WI38 (cell line): ENCODE measurements around the gene DCLK2.

Experiments
- H3K4me3 ChIP-seq: 2 replicates; pipeline ENCODE4 v1.5.1; 2011; ENCODE audit warnings: low read depth, mild to moderate bottlenecking, control low read depth, low read length
- TF ChIP-seq, protein P1 (sequence below): IDR thresholded peaks from 2 replicates; pipeline ENCODE4 v1.5.1; 2012; ENCODE audit warnings: low read depth, mild to moderate bottlenecking, control low read depth, low read length

DCLK2 gene

DNA sequence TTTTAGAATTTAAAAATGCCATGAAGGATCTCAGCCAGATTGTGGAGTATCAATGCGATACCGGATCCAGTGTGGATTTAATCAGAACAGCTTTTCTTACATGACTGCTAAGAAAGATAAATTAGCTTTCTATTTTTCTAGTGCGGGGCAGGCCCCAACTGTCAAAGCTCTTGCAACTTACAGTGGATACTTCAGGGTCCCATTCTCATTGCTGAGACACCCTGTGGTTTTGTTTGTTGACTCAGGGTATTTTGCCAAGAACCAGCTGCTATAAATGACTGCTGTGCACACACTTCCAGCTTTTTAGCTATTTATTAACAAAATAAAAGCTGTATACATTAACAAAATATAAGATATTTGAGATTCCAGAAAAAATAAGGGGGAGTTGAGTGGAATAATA lies 166.4 kb downstream of the DCLK2 start:
- no peak overlapping the region for H3K4me3 ChIP-seq
- TF ChIP-seq, protein P1, sequence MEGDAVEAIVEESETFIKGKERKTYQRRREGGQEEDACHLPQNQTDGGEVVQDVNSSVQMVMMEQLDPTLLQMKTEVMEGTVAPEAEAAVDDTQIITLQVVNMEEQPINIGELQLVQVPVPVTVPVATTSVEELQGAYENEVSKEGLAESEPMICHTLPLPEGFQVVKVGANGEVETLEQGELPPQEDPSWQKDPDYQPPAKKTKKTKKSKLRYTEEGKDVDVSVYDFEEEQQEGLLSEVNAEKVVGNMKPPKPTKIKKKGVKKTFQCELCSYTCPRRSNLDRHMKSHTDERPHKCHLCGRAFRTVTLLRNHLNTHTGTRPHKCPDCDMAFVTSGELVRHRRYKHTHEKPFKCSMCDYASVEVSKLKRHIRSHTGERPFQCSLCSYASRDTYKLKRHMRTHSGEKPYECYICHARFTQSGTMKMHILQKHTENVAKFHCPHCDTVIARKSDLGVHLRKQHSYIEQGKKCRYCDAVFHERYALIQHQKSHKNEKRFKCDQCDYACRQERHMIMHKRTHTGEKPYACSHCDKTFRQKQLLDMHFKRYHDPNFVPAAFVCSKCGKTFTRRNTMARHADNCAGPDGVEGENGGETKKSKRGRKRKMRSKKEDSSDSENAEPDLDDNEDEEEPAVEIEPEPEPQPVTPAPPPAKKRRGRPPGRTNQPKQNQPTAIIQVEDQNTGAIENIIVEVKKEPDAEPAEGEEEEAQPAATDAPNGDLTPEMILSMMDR: no peak

DNA sequence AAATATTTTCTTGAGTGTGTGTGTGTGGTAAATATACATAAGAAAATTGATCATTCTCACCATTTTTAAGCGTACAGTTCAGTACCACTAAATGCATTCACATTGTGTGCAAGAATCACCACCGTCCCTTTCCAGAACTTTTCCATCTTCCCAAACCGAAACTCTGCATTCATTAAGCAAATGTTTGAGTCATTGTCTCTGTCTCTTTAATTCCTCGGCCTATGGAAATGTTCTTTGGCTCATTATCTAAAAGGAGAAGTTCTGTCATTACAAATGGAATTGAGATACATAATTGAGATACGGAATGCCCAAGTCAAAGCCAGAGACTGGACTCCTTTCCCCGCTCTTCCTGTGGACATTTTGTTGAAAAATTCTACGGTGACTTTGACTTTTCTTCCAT lies 168.9 kb downstream of the DCLK2 start:
- TF ChIP-seq, protein P1: no peak
- no peak overlapping the region for H3K4me3 ChIP-seq

DNA sequence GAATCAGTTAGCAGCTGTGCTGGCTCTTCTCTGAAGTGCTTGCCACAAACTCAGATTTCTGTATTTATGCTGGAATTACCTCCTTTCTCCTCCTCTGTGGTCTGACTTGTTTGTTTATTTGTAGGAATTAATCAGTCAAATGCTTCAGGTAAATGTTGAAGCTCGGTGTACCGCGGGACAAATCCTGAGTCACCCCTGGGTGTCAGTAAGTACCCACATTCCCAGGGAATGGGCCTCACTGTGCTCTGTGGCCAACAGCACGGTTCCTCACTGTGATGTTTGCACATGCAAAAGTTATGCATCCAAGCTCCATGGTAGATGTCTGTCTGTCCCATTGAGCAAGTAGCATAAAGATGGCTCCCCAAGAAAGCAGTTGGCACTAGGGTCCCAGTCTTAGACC lies 169.9 kb downstream of the DCLK2 start:
- no peak overlapping the region for H3K4me3 ChIP-seq
- TF ChIP-seq, protein P1: no peak

DNA sequence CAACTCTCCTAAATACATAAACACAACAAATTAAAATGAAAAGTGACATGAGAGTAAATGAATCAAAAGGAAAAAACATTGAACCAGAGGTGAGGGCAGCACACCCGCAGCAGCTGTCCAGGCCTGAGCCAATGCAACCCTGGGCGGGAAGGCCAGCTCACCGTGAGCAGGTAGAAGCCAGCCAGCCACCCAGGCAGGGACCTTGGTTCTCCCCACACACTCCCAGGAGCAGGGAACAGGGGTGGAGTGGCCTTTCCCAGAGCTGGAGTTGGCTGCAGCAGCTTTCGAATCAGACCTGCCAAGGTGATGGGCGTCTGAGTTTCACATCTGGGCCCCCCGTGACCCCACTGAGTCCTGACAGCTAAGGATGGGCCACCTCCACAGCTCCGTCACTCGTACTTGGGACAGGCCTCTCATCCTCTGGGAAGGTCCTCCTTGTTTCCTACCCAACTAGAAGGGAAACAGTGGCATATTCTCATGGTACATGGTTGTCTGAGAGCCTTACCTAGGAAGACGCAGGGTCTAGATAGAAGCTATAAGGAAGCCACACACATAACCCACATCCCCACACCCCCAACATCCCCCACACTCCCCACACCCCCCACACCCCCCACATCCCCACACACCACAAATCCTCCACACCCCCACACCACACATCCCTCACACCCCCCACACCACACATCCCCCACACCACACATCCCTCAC lies 172.2 kb downstream of the DCLK2 start:
- no peak overlapping the region for H3K4me3 ChIP-seq
- TF ChIP-seq, protein P1: no peak

DNA sequence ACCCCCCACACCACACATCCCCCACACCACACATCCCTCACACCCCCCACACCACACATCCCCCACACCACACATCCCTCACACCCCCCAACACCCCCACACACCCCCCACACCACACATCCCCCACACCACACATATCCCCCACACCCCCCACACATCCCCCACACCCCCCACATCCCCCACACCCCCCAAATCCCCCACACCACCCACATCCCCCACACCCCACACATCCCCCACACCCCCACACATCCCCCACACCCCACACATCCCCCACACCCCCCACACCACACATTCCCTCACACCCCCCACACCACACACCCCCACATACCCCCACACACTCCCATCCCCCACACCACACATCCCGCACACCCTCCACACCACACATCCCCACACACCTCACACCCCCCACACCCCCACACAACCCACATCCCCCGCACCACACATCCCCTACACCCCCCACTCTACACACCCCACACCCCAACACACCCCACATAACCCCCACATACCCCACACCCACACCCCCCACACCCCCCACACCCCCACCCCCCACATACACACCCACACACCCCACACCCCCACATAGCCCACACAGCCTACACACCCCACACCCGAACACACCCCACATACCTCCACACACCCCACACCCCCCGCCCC lies 172.9 kb downstream of the DCLK2 start:
- no peak overlapping the region for H3K4me3 ChIP-seq
- TF ChIP-seq, protein P1: no peak

DNA sequence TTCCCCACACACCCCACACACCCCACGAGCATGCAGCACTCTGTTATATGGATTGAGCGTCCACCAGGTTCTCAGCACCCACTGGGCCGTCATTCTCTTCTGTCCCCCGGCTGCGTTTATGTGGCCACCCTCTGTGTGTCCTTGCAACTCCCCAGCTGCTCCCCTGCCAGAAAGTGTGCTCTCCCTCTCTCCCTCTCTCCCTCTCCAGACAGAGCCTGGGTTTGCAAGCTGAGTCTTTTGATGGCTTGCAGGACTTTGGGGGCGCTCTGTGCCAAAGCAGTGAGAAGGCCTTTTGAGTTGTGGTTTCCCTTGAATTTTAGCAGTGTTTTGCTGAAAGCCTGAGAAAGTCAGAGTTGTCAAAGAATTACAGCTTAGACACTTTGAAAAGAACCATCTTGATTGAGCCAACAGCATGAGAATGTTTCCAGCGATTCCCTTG lies 173.5 kb downstream of the DCLK2 start:
- H3K4me3 ChIP-seq: no peak overlapping the region
- TF ChIP-seq, protein P1: no peak

DNA sequence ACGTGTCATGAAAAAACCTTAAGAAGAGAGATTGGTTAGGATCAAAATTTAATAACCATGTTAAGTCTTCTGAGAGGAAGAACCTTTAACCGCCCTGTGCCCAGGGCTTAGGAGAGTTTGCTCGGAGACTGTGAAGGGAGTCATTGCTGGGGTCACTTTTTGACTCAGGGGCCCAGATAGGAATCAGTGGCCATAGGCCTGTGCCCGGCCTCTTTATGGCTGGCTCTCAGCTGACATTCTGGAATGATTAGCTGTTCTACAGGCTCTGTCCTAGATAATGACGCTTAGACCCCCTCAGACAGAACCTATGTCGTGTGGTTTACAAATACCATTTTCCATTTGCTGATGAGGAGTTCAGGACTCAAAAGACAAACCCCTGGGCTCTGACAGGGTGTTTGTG lies 174.1 kb downstream of the DCLK2 start:
- TF ChIP-seq, protein P1: no peak
- H3K4me3 ChIP-seq: no peak overlapping the region
